Cerebellar cortex (tissue), 1 donor: ENCODE measurements around the gene MYO9A.

Source experiments
- DNase-seq: peaks from one replicate; pipeline ENCODE4 v3.0.0-alpha.2; 2015; ENCODE audit warnings: low spot score

The MYO9A gene

GRCh38 chr15:71809346-71809745 is 308.6 kb downstream of the MYO9A start:
- DNase-seq, result no peak

- no peak for DNase-seq
Observed at GRCh38 chr15:71808311-71809020, 309.5 kb downstream of the MYO9A start.

- no peak for DNase-seq
Observed at GRCh38 chr15:71807691-71808091, 310.3 kb downstream of the MYO9A start.

GRCh38 chr15:71807125-71807629 is 310.8 kb downstream of the MYO9A start:
- no peak for DNase-seq

- no peak for DNase-seq
Observed at GRCh38 chr15:71806452-71806931, 311.5 kb downstream of the MYO9A start.

- DNase-seq, result no peak
Observed at GRCh38 chr15:71804695-71805470, 313.1 kb downstream of the MYO9A start.

- no peak for DNase-seq
Observed at GRCh38 chr15:71804226-71804625, 313.7 kb downstream of the MYO9A start.

- no peak for DNase-seq
Observed at GRCh38 chr15:71802770-71803169, 315.2 kb downstream of the MYO9A start.

- DNase-seq, result no peak
Observed at GRCh38 chr15:71801935-71802655, 315.9 kb downstream of the MYO9A start.

- DNase-seq, result peak; percentile 43
Observed at GRCh38 chr15:71800835-71801745, 316.9 kb downstream of the MYO9A start.

- no peak for DNase-seq
Observed at GRCh38 chr15:71800190-71800589, 317.8 kb downstream of the MYO9A start.

- DNase-seq, result no peak
Observed at GRCh38 chr15:71798641-71799040, 319.3 kb downstream of the MYO9A start.

- DNase-seq, result no peak
Observed at GRCh38 chr15:71792521-71792920, 325.4 kb downstream of the MYO9A start.

- DNase-seq, result no peak
Observed at GRCh38 chr15:71791975-71792374, 326.0 kb downstream of the MYO9A start.

GRCh38 chr15:71790081-71790480 is 327.9 kb downstream of the MYO9A start:
- DNase-seq, result no peak

GRCh38 chr15:71789616-71790015 is 328.3 kb downstream of the MYO9A start:
- DNase-seq, result no peak

GRCh38 chr15:71788646-71789579 is 329.0 kb downstream of the MYO9A start:
- no peak for DNase-seq

- no peak for DNase-seq
Observed at GRCh38 chr15:71786673-71787072, 331.3 kb downstream of the MYO9A start.

GRCh38 chr15:71785996-71786395 is 332.0 kb downstream of the MYO9A start:
- no peak for DNase-seq

- DNase-seq, result no peak
Observed at GRCh38 chr15:71784719-71785118, 333.2 kb downstream of the MYO9A start.
